Measurements from ENCODE around the gene CREB3L4.

CREB3L4 gene

DNA sequence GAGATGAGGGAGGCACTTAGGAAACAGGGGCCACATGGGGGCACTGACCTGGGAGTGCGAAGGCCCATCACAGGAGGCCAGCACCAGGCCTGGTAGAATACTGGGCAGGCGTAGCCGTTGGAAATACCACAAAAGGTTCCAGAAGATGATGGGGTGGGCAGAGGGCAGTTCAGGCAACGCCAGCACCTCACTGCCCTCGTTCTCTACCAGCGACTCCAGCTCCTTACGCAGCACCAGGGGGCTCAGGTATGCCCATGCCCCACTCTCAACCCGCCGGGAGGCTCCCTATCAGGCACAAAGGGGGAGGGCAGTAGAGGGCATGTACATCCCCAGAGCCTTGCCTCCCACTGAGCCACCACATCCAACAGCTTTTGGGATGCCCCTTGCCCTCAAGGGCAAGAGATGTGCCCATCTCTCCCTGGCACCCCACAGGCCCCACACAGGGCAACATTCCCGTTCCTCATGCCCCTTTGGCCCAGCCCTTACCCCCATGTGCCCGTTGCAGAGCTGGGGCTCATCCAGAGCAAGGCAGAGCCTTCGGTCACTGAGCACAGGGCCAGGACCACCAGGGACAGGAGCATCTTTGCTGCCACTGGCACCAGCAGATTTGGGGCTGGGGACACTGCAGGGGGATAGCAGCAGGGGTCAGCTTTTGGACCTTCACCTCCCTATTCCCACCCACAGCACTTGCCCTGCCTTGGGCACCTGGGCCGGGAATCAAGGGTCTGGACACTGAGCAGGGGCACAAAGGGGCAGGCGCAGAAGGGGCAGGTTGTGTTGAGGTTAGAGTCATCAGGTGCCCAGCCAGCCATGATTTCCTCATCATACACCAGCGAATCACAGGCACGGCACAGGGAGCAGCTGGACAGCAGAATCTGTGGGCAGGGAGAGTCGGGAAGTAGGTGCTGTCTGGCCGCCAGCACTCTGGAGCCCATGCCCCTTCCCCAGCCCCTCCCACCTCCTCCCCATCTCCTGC, 35.3 kb upstream of the CREB3L4 start:
- Mint-ChIP-seq H3K36me3 (peaks cover 63% of the 10 kb centered on the region), H3K27ac (no peak overlapping the region)

DNA sequence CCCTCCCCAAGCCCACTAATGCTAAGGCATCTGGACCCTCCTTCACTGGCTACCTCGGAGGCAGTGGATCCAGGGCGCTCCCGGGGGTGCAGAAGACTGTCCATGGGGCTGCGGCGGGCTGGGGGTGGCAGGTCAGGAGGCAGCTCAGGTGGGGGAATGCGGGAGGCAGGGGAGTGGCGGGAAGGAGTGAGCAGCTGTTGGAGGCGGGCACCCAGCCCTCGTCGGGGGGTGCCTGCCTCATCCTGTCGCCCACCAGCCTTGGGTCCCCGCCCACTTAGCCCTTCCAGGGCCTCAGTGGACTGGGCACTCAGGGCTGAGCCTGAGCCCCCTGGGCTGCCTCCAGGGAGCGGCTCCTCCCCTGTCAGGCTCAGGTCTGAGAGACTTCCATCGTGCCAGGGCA, 34.3 kb upstream of the CREB3L4 start:
- Mint-ChIP-seq H3K9me3 (no peaks in the 10 kb centered on the region), H3K36me3 (peaks cover 69% of the 10 kb centered on the region)

More for the DNA sequence above, 35.3 kb upstream of the CREB3L4 start:
- H3K27me3 Mint-ChIP-seq, result no peaks in the 10 kb centered on the region
- H3K4me1 Mint-ChIP-seq, result peaks cover 14% of the 10 kb centered on the region
- H3K9me3 Mint-ChIP-seq, result no peaks in the 10 kb centered on the region
- H3K4me3 Mint-ChIP-seq, result no peak overlapping the region
- ATAC-seq, result no peak

DNA sequence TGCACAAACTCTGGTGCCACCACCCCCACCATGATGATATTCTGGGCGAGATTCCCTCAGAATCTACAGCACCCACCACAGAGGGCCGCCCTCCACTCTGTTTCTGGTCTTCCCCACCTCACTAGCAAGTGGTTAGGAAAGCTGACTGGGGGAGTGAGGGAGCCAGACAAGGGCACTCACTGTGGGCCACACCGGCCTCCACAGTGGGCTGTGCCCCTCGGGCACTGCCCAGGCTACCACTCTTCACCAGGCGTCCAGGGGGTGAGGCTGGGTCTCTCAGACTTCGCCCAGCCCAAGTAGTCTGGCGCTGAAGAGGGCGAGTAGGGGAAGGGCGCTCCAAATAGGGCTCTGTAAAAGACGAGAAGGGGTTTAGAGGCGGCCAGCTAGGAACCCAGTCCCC, 33.7 kb upstream of the CREB3L4 start:
- H3K4me3 Mint-ChIP-seq, result no peak overlapping the region
- H3K9me3 Mint-ChIP-seq, result no peaks in the 10 kb centered on the region
- no peak for ATAC-seq
- H3K36me3 Mint-ChIP-seq, result peaks cover 70% of the 10 kb centered on the region
- no peaks in the 10 kb centered on the region for H3K27me3 Mint-ChIP-seq
- H3K27ac Mint-ChIP-seq, result peak overlapping the region; percentile 74
- peaks cover 6% of the 10 kb centered on the region for H3K4me1 Mint-ChIP-seq

More for the DNA sequence above, 34.3 kb upstream of the CREB3L4 start:
- no peak for ATAC-seq
- H3K27ac Mint-ChIP-seq, result no peak overlapping the region
- H3K4me3 Mint-ChIP-seq, result no peak overlapping the region
- no peaks in the 10 kb centered on the region for H3K27me3 Mint-ChIP-seq
- peaks cover 9% of the 10 kb centered on the region for H3K4me1 Mint-ChIP-seq

DNA sequence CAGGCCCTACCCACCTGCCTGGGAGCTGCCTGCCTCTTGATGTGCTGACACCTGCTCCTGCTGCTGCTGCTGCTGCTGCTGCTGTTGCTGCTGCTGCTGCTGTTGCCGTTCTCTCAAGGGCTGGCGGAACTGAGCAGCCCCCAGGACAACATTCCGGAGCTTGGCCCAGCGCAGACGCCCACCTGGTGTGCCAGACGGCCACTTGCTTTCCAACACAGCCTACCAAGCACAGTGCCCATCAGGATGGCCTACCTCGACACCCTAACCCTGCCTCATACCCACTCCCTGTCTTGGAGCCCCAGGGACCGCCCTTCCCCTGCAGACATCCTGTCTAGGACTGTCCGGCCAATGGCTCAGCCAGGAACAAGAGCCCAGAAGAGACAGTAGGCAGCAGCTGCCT, 33.0 kb upstream of the CREB3L4 start:
- ATAC-seq, result no peak
- H3K9me3 Mint-ChIP-seq, result no peaks in the 10 kb centered on the region
- peaks cover 74% of the 10 kb centered on the region for H3K36me3 Mint-ChIP-seq
- no peaks in the 10 kb centered on the region for H3K27me3 Mint-ChIP-seq
- H3K4me1 Mint-ChIP-seq, result peaks cover 14% of the 10 kb centered on the region
- peak overlapping the region; percentile 74 for H3K27ac Mint-ChIP-seq
- H3K4me3 Mint-ChIP-seq, result no peak overlapping the region

DNA sequence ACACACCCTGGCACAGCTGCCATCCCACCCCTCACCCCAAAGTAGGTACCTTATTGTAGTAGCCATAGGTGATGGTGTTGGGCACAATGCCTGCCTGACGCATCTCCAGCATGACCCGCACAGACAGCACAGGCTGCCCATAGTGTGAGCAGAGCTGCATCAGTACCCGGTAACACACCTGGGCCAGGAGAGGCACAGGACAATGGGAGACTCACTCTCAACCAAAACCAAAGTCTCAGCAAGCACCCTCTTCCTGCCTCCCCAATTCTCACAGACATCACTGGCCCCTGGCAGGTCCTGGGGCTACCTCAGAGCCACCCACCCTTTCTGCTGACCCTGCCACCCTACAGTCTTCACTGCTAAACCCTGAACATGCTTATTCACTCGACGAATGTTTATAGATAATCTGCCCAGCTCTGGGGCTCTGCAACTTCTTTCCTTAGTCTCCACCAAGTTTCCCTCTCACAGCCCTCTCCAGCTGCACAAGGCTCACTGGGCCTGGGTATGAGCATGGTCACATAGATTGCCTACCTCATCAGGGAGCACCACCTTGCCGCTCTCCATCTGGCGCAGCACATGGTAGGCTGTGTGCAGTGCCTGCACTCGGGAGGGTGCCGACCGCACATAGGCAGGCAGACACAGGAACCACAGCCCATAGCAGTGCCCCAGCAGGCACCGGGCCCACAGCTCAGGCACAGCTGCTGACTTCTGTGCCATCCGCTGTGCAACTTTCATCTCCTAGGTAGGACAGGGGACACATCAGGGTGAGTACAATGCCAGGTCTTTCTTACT, 31.5 kb upstream of the CREB3L4 start:
- no peak overlapping the region for H3K27ac Mint-ChIP-seq
- H3K9me3 Mint-ChIP-seq, result no peaks in the 10 kb centered on the region
- no peak overlapping the region for H3K4me3 Mint-ChIP-seq
- H3K36me3 Mint-ChIP-seq, result peaks cover 80% of the 10 kb centered on the region
- H3K4me1 Mint-ChIP-seq, result peaks cover 25% of the 10 kb centered on the region
- ATAC-seq, result no peak
- no peaks in the 10 kb centered on the region for H3K27me3 Mint-ChIP-seq

DNA sequence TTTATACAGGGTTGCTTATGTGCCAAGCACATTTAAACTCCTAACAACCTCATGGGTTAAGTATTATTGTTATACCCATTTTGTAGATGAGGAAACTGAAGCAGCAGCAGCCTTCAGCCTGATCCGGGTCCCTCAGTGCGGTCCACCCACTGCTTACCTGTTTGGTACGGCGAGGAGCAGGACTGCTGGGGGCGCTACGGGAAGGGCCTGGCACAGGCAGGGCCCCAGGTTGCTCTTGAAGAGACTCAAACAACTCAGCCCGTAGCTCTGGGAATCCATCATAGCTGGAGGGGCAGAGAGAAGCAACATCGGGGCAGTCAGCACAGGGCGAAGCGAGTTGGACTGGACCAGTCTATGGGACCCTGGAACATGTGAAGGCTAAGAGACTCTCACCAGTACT, 30.4 kb upstream of the CREB3L4 start:
- Mint-ChIP-seq H3K4me1 (peaks cover 29% of the 10 kb centered on the region), H3K36me3 (peaks cover 84% of the 10 kb centered on the region), H3K27me3 (no peaks in the 10 kb centered on the region), H3K27ac (no peak overlapping the region), H3K4me3 (no peak overlapping the region), H3K9me3 (no peaks in the 10 kb centered on the region)
- no peak for ATAC-seq

DNA sequence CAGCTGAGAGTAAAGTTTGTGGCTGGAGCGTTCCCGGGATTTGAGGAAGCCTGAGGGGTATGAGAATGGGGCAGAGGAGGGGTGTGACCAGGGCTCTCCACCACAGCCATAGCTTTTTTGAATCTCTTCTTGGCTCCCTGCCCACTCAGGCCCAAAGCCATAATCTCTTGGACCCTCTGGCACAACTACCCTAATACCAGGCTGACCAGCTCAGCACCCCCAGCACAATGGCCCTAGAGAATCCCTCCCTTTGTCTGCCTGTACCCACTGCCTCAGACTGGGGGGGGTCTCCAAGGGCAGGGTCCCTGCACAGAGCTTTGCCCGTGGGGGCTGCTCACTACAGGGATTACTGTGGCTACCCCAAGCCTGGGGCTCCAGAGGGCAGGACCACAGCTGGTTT, 28.7 kb upstream of the CREB3L4 start:
- Mint-ChIP-seq H3K27ac (peak overlapping the region; percentile 46), H3K4me1 (peaks cover 45% of the 10 kb centered on the region), H3K27me3 (no peaks in the 10 kb centered on the region), H3K36me3 (peaks cover 88% of the 10 kb centered on the region), H3K4me3 (no peak overlapping the region), H3K9me3 (no peaks in the 10 kb centered on the region)
- ATAC-seq, result no peak

DNA sequence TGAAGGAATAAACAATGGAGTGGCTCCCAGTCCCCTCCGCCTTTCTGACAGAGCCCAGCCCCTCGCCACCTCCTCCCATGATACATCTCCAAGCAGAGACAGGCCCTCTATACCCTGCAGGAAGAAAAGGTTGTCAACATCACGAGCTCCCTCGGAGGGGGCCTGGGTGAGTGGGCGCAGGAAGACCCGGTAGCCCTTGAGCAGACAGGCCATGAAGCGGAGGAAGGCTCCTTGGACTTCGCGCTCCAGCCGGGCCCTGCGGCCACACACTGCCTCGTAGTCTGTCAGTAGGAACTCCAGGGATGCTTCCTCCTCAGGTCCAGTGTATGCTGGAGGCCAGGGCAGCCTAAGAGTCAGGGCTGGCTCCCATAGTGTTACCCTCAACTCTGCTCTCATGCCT, 28.2 kb upstream of the CREB3L4 start:
- H3K36me3 Mint-ChIP-seq, result peaks cover 88% of the 10 kb centered on the region
- no peaks in the 10 kb centered on the region for H3K27me3 Mint-ChIP-seq
- peaks cover 49% of the 10 kb centered on the region for H3K4me1 Mint-ChIP-seq
- no peak overlapping the region for H3K4me3 Mint-ChIP-seq
- no peak for ATAC-seq
- peak overlapping the region; percentile 46 for H3K27ac Mint-ChIP-seq
- H3K9me3 Mint-ChIP-seq, result no peaks in the 10 kb centered on the region

DNA sequence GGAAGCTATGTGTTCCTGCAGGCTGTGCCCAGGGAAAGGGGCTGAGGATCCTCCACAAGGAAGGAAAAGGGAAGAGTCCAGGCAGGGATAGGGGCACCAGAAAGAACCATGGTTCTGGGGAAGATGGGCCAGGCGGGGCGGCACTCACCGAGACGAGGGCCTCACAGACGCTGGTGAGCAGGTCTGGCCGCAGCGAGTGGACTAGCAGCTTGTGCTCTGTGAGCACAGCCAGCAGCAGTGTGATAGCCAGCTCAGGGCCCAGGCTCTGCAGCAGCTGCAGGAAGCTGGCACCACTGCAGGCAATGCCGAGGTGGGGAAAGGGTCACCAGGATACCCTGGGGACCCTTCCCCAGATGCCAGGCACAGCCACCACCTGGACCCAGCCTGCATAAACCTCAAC, 26.9 kb upstream of the CREB3L4 start:
- Mint-ChIP-seq H3K36me3 (peaks cover 80% of the 10 kb centered on the region), H3K4me3 (no peak overlapping the region), H3K4me1 (peaks cover 50% of the 10 kb centered on the region), H3K27me3 (no peaks in the 10 kb centered on the region), H3K27ac (peak overlapping the region; percentile 14), H3K9me3 (no peaks in the 10 kb centered on the region)
- ATAC-seq, result no peak

DNA sequence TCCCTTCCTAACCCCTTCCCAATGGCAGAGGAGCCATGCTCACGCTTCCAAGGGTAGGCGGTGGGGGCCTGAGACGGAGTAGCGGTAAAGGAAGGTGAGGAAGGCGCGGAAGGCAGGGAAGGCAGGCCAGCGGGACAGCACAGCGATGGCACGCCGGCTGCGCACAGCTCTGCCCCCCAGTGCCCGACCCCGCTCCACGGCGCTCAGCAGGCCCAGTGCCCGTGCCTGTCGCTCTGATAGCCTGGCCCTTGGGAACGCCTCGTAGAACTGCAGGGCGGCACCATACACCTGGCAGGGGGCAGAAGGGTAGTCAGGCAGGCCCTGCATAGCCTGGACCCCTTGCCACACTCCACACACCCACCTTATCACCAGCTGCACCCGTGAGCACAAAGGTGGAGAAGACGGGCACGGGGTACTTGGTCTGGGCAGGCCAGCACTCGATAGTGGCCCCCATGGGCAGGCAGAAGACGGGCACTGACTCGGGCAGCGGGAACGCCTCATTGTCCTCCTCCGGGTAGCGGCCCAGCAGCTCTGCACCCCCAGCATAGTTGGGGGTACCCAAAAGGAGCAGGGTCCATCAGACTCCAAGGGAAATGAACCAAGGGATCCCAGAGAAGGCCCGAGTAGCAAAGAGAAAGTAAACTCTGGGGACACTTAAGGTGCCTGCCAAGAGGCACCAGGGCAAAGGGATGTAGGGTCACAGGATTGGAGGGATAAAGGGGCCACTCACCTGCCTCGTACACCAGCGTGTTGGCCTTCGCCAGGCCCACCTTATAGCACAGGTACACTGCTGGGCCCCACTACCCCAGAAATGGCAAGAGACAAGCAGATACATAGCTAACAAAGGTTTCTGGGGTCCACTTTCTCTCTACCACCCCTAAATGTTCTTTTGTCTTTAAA, 25.6 kb upstream of the CREB3L4 start:
- no peak overlapping the region for H3K4me3 Mint-ChIP-seq
- peak overlapping the region; percentile 93 for H3K27ac Mint-ChIP-seq
- ATAC-seq, result no peak
- peaks cover 56% of the 10 kb centered on the region for H3K4me1 Mint-ChIP-seq
- H3K36me3 Mint-ChIP-seq, result peaks cover 67% of the 10 kb centered on the region
- H3K27me3 Mint-ChIP-seq, result no peaks in the 10 kb centered on the region
- H3K9me3 Mint-ChIP-seq, result no peaks in the 10 kb centered on the region

DNA sequence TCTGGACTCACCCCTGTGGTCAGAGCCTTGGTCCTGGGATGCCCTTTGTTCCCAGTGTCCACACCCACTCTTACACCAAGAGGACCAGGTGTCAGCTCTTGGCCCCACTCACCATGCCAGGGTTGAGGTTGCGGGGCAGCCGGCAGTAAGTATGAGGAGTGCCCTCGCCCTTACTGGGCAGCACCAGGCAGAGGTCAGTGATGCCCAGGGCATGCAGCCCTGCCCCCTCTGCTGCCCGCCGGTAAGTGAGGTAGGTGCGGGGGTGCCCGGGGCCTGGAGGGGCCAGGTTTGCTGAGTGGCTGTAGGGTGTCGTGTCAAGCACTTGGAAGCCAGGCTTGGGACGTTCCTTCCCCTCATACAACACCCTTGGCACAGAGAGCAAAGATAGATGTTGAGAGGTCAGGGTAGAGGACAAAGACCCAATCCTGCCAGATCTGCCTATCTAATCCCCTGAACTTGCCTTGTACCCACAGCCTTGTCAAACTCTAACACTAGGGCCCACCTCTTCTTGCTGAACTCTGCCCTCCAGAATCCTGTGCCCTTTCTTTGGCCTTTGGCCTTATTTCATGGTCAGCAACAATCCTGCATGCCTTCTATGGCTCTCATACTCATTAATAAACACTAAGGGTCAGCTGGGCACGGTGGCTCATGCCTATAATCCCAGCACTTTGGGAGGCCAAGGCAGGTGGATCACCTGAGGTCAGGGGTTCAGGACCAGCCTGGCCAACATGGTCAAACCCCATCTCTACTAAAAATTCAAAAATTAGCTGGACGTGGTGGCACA, 24.7 kb upstream of the CREB3L4 start:
- Mint-ChIP-seq H3K4me3 (no peak overlapping the region), H3K4me1 (peaks cover 64% of the 10 kb centered on the region), H3K36me3 (peaks cover 58% of the 10 kb centered on the region), H3K9me3 (no peaks in the 10 kb centered on the region), H3K27ac (peak overlapping the region; percentile 93), H3K27me3 (no peaks in the 10 kb centered on the region)
- no peak for ATAC-seq

DNA sequence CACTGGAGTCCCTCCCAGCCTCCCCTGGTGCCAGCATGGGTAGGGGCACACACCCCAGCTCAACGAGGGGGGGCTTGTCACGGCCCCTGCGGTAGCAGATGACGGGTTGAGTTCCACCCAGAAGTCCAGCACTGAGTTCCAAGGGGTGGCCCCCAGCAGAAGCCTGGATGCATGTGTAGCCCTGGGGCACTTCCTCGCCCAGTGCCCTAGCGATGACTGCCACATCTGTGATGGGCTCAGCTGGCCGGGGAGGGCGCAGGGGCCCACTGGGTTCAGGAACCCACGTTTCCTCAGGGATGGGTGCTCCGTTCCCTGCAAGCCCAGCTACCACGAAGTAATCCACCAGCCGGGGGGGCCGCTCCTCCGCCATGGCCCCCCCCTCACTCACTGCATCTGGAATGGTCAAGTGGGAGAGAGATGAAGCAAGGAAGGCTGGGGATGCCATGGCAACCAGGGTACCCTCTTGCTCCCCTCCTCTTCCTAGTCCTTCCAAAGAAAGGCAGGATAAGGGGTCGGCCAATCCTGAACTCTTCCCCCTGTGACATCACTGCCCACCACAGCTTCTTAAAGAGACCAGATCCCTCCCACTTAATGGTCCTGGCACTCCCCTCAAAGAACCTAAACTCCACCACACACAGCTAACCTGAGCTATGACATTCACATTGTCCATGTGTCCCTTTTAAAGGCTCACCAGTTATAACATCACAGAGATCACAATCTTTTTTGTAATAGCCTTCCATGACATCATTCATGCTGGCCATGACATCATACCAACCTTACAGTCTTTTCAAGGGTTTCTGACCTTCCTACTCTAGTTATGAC, 23.5 kb upstream of the CREB3L4 start:
- no peak for ATAC-seq
- H3K4me1 Mint-ChIP-seq, result peaks cover 73% of the 10 kb centered on the region
- peak overlapping the region; percentile 93 for H3K27ac Mint-ChIP-seq

DNA sequence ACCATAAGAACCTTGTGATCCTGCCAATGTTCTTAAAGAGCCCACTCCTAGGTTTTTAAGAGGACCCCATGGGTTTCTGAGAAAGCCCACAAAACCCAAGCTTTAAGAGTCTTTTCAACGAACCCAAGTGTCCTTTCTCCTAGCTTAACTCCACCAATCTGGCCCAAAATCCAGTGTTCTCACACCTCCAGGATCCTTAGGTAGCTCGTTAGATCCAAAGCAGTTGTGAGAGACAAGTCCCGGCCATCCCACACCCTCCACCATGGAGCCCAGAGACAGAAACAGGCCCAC, 22.9 kb upstream of the CREB3L4 start:
- no peaks in the 10 kb centered on the region for H3K27me3 Mint-ChIP-seq
- H3K4me3 Mint-ChIP-seq, result peak overlapping the region; percentile 95
- H3K27ac Mint-ChIP-seq, result peak overlapping the region; percentile 93
- no peaks in the 10 kb centered on the region for H3K9me3 Mint-ChIP-seq
- H3K36me3 Mint-ChIP-seq, result peaks cover 57% of the 10 kb centered on the region
- peaks cover 70% of the 10 kb centered on the region for H3K4me1 Mint-ChIP-seq
- ATAC-seq, result no peak

More for the DNA sequence above, 23.5 kb upstream of the CREB3L4 start:
- H3K27me3 Mint-ChIP-seq, result no peaks in the 10 kb centered on the region
- no peaks in the 10 kb centered on the region for H3K9me3 Mint-ChIP-seq
- peaks cover 62% of the 10 kb centered on the region for H3K36me3 Mint-ChIP-seq
- H3K4me3 Mint-ChIP-seq, result peak overlapping the region; percentile 95

Data from stimulated activated memory B cell treated with anti-CD40 and anti-IgM and Interleukin-4, amounts not matched to agents 10 μg/mL and 1 μg/mL and 100 μg/mL, for 72 hours (primary cell).